GM21723 (cell line): ENCODE data around the gene MCC.
"Not testable (repeated sequence)": the region's sequence is repeated elsewhere in the genome, so short reads cannot be mapped to it uniquely, and the experiment has no call there.

Source experiments
- ATAC-seq: cut with Tn5 transposase; IDR thresholded peaks from one replicate; pipeline ENCODE4 v1.9.1; 2021; ENCODE audit warnings: mild to moderate bottlenecking, moderate library complexity; ENCODE audit not compliant: unreplicated experiment

MCC gene

GRCh38 chr5:113491022-113491421, 2.8 kb upstream of the MCC start:
- ATAC-seq: no peak

- ATAC-seq: no peak
These were observed 2.1 kb upstream of the MCC start for GRCh38 chr5:113490317-113490716.

- ATAC-seq: peak; percentile 55
These were observed 1.0 kb upstream of the MCC start for GRCh38 chr5:113489299-113489698.

GRCh38 chr5:113488645-113489184, 462 bp upstream of the MCC start:
- peak; percentile 25 for ATAC-seq

DNA sequence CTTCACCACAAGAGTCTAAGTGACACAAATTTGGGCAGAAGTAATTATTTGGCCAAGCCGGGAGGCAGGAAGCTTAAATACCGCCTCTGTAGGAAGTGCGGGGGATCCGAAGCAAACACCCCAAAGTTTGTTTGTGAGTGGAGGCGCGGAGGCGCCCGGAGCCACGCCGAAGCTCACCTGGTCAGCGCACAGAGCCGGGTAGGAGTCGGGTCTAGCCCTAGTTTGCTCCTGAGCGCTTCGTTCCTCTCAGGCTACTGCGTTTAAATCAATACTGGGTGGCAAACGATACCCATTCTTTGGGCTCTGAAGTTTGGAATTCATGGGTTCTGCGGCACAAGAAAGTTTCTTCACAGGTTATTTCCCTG, 855 bp downstream of the MCC start:
- no peak for ATAC-seq

- ATAC-seq: no peak
These were observed 8.0 kb downstream of the MCC start for GRCh38 chr5:113480243-113480642.

DNA sequence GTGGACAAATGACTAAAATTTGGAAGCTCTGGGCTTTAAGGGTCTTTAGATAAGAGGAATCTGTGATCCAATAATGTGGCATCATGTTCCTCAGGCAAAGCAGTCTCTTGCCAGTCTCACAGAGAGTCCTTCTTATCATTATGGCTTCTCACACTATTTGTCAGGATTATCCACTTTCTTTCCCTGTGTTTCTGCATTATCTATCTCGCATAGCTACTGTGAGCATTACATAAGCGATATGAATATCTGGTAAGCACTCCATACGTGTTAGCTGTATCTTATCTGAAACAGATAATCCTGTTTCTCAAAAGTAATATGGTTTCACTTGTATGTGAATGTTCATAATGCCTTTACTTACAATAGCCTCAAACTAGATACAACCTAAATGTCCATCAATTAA, 9.6 kb downstream of the MCC start:
- no peak for ATAC-seq

GRCh38 chr5:113474100-113474728, 14.0 kb downstream of the MCC start:
- ATAC-seq: no peak

DNA sequence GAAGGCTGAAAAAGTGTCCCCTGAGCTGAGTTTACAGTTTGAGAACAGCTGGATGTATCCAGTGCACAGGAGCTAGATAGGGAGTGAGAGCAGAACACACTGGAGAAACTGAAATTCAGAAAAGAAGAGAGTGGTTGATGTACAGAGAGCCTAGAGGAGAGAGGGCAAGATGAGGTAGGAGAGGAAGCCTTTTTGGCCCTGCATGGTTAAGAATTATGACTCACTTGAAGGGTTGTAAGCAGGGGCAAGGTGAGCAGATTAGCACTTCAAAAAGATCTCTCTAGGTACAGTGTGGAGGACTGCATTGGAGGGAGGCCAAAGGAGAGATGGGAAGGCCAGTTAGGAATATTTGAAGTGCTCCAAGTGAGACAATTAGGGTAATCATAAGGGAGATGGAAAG, 25.2 kb downstream of the MCC start:
- ATAC-seq: no peak

DNA sequence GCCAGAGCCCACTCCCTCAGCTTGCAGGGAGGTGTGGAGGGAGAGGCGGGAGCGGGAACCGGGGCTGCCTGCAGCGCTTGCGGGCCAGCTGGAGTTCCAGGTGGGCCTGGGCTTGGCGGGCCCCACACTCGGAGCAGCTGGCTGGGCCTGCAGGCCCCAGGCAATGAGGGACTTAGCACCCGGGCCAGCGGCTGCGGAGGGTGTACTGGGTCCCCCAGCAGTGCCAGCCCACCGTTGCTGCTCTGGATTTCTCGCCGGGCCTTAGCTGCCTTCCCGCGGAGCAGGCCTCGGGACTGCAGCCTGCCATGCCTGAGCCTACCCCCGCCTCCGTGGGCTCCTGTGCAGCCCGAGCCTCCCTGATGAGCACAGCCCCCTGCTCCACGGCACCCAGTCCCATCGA, 31.1 kb downstream of the MCC start:
- ATAC-seq: not testable (repeated sequence)

DNA sequence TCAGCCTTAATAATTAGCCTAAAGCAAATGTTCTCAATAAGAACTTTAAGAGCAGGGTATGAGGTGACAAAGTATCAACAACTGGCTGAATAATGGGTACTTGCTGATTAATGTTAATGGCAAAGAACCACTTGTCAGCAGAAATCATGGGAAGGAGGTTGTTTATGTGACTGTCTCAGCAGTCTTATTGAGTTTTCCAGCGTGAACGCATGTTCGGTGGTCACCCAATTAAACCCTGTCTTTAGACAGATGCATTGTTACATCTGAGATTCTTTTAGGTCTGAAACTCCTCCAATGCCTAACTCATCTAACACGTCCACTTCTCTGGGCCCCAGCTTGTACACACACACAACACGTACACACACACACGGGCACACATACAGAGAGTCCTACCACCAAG, 35.3 kb downstream of the MCC start:
- ATAC-seq: no peak

GRCh38 chr5:113451797-113452196, 36.5 kb downstream of the MCC start:
- ATAC-seq: no peak

DNA sequence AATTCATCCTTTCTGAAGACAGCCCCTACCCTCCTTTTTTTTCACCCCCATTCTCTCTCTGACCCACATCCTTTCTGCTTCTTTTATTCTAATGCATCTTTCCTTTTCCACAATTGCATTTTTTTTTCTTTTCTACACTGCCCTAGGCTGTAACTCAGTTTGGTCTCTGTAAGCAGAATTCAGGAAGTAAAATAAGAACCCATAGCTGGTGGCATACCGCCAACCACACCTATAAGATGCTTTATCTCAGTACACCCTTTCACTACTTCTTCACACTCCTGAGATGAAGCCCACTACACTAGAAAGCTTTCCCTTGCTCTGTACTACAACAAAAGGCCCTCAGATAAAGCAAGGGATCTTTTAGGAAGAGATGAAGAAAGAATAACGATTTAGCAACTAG, 37.3 kb downstream of the MCC start:
- no peak for ATAC-seq

GRCh38 chr5:113450462-113450861, 37.8 kb downstream of the MCC start:
- ATAC-seq: no peak

GRCh38 chr5:113448252-113448651, 40.0 kb downstream of the MCC start:
- ATAC-seq: no peak

GRCh38 chr5:113447498-113448050, 40.7 kb downstream of the MCC start:
- no peak for ATAC-seq

GRCh38 chr5:113446358-113446927, 41.8 kb downstream of the MCC start:
- no peak for ATAC-seq

- no peak for ATAC-seq
These were observed 51.1 kb downstream of the MCC start for GRCh38 chr5:113437111-113437510.

DNA sequence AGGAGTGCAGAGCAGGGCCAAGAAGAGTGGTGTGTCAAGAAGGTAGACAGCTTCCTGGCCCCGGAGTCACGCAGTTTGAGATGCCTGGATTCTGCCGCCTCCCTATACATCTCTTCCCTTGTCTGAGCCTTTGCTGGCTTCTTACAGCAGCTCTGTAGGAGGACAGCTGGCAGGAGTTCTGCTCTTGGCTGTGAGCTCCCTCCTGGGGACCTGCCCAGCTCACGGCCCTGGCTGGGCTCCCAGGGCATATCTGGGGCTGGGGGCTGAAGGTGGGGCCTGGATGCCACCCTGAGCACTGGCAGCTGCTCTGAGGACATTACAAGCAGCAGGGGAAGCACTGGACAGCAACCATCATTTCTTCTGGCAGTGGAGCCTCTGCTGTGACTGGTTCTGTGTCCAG, 52.7 kb downstream of the MCC start:
- ATAC-seq: no peak

- ATAC-seq: no peak
These were observed 53.4 kb downstream of the MCC start, which contains the start of gene TSSK1B for GRCh38 chr5:113434889-113435288. TSSK1B (minus strand) TSS chr5:113434989; CDS start chr5:113434839, 150 bp downstream.

GRCh38 chr5:113433862-113434612, 54.2 kb downstream of the MCC start:
- no peak for ATAC-seq

GRCh38 chr5:113433071-113433470, 55.2 kb downstream of the MCC start:
- no peak for ATAC-seq
